HG03039 (cell line): ENCODE results near the gene BIRC6.
"Not testable (repeated sequence)": the region's sequence is repeated elsewhere in the genome, so short reads cannot be mapped to it uniquely, and the experiment has no call there.

Experiments
- ATAC-seq: cut with Tn5 transposase; IDR thresholded peaks from one replicate; pipeline ENCODE4 v1.9.1; 2021; ENCODE audit warnings: mild to moderate bottlenecking, moderate library complexity; ENCODE audit not compliant: unreplicated experiment

BIRC6 gene

GRCh38 chr2:32436150-32436549 is 79.3 kb downstream of the BIRC6 start:
- no peak for ATAC-seq

- ATAC-seq, result no peak
Observed at GRCh38 chr2:32442020-32442467, 85.2 kb downstream of the BIRC6 start.

DNA sequence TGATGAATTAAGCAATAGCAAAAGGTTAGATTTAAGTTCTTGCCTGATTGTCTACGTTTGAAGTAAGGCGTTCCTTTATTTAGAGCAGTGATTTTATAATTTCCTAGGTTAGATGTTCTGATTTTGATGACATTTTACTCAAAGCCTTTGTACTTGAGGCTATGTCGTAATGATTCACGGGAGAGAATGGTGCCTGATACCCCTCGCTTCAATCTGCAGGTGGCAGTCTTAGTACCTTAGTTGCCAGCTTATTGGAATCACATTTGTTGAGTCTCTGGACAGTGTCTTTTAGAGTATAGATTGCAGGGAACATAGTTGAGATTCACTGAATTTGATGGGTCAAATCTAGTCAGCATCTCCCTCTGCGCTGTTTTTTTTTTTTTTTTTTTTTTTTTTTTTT is 89.5 kb downstream of the BIRC6 start:
- ATAC-seq, result no peak

DNA sequence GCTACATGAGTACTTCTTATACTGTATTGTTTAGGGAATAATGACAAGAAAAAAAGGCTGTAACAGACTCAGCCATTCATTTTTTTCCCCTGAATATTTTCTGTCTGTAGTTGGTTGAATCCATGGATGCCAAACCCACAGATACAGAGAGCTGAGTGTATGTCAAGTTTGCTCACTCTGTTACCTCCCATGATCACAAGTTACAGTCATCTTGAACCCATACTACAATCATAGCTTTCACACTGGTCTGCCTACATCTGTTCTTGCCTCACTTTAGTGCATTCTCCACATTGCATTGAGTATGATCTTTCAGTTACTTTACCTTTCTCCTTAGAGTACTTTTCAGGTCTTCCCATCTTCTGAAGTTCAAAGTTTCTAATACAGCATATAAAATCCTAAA is 94.0 kb downstream of the BIRC6 start:
- ATAC-seq, result no peak

GRCh38 chr2:32452338-32453064 is 95.7 kb downstream of the BIRC6 start:
- ATAC-seq, result no peak

GRCh38 chr2:32453242-32454062 is 96.6 kb downstream of the BIRC6 start:
- no peak for ATAC-seq

DNA sequence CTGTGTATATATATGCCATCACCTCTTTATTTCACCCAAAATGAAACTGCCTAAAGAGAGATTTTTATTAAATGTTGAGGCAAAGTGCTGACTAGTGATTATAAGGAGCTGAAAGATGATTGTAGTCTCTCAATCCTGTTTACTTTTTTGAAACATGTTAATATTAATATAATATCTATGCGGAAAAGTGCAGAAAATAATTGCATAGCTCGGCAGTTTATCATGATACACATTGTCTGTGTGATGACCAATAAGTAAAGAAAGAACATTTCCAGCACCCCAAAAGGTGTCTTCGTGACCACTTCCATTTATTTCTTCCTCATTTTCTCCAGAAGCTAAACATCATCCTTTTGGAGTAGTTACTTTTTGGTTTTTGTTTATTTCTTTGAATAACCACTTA is 99.0 kb downstream of the BIRC6 start:
- no peak for ATAC-seq

- ATAC-seq, result no peak
Observed at GRCh38 chr2:32456808-32457207, 100.0 kb downstream of the BIRC6 start.

DNA sequence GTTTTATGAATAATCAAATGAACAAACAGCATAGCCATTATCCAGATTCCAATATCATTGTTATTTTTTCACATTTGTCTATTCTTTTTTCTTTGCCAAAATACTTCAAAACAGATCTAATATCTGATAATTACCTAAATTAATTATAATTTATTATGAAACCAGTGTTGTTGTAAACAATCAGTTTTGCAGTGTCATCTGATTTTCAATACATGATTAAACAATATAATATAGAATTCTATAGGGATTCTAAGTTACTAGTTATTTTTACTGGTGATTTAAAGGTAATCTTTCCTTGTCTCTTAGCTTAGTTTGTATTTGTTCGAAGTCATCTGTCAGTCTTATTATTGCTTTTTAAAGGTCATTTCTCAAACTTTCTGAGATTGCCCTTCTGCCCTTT is 101.0 kb downstream of the BIRC6 start:
- ATAC-seq, result no peak

GRCh38 chr2:32460861-32461260 is 104.0 kb downstream of the BIRC6 start:
- ATAC-seq, result not testable (repeated sequence)

GRCh38 chr2:32463110-32463509 is 106.3 kb downstream of the BIRC6 start:
- ATAC-seq, result no peak

DNA sequence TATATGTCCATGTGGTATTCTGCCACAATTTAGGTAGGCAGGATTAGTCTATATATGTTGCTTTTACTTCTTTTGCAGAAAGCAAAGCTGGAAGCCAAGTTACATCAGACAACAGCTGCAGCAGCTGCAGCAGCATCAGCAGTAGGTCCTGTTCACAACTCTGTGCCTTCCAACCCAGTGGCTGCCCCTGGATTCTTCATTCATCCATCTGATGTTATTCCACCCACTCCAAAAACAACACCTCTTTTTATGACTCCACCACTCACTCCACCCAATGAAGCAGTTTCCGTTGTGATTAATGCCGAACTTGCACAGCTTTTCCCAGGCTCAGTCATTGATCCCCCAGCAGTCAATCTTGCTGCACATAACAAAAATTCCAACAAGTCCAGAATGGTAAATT is 107.6 kb downstream of the BIRC6 start:
- ATAC-seq, result no peak

DNA sequence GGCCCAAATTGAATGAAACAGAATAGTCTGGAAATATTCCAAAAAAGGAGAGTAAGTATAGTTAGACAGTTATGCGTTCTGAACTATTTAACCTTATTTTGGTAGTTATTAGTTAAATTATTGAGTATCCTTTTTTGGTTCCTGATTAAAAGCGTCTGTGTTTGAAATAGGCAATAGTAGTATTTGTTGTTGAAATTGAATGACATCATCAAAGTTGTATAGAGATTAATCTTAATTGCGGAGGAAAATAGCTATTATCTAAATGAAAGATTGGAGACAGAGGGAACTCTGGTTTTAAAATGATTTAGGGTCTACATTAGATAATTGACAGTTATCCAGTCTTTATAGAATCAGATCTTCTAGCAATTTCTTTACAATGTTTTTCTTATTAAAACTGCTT is 115.8 kb downstream of the BIRC6 start:
- ATAC-seq, result no peak

- no peak for ATAC-seq
Observed at GRCh38 chr2:32474381-32474780, 117.6 kb downstream of the BIRC6 start.

- no peak for ATAC-seq
Observed at GRCh38 chr2:32478889-32479620, 122.2 kb downstream of the BIRC6 start.

DNA sequence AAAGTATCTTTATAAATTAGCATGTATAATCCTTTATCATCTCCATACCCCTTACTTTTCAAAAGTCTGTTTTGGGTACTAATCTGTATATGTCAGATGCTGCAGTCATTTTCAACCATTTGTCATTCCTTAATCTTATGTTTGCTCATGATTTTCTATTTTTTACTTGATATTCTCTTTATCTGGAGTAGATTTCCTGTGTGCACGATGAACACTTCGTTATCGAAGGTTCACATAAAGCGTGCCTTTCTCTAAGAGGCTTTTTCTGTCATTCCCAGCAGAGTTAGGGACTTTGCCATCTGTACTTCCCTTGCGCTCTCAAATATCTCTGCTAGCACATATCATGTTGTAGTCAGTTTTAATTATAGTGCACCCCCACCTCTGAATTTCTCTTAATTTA is 123.2 kb downstream of the BIRC6 start:
- no peak for ATAC-seq

DNA sequence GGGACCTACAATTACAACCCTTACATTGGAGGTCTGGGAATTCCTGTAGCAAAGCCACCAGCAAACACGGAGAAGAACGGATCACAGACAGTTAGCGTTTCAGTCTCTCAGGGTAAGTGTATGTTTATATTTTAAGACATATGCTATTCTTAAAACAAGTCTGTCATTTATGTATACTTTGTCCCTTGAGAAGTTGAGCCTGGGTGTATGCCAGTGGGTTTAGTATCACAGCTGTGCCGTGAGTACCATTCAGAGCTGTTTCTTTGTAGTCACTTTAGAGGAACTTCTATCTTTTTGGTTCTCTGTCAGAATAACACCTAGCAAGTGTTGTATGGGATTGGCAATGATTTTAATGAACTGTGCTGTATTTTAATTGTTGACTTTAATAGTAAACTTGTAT is 125.6 kb downstream of the BIRC6 start:
- ATAC-seq, result no peak

GRCh38 chr2:32484937-32485336 is 128.1 kb downstream of the BIRC6 start:
- ATAC-seq, result no peak

- ATAC-seq, result no peak
Observed at GRCh38 chr2:32485399-32485798, 128.6 kb downstream of the BIRC6 start.

- ATAC-seq, result no peak
Observed at GRCh38 chr2:32489061-32489460, 132.2 kb downstream of the BIRC6 start.

DNA sequence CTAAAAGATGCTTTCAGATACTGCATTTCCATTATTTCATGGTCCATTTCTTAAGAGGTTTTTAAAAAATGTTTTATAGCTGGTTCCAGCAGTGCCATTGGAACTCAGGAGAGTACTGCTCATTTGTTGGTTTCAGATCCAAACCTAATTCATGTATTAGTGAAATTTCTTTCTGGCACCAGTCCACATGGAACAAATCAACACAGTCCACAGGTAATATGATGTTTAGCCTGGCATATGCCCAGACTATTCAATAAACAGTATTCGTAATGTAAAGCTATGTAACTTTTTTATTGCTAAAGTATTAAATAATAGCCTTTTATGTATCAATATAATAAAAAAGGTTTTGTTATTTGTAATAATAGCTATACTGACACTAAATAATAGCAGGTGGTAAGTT is 134.5 kb downstream of the BIRC6 start:
- no peak for ATAC-seq

DNA sequence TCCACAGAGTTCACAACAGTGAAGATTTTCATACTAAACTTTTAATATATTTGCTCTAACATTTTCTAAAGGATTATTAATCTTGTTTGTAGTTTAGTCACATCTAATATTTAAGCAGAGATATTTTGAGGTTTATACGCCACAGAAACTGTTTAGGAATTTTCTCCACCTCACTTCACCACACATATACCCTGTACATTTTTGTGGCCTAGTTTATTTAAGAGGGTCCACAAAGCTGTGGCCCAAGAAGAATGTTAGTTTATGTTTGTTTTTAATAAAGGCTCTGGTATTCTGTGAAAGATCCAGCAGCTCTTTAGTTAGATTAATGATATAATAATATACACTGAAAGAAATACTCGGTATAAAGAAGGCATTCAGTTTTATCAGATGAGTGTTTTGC is 138.3 kb downstream of the BIRC6 start:
- no peak for ATAC-seq
